Measurements from ENCODE around the gene CHCHD1.
A peak's percentile ranks its signal among the peaks of the same experiment; 100 is the strongest.
"Not testable (repeated sequence)": the region's sequence is repeated elsewhere in the genome, so short reads cannot be mapped to it uniquely, and the experiment has no call there.

CHCHD1 gene

GRCh38 chr10:73781879-73782748, at the start of gene CHCHD1:
CHCHD1 (plus strand) TSS chr10:73782048; CDS start chr10:73782076, 28 bp downstream.
- DNase-seq: peak; percentile 96

DNA sequence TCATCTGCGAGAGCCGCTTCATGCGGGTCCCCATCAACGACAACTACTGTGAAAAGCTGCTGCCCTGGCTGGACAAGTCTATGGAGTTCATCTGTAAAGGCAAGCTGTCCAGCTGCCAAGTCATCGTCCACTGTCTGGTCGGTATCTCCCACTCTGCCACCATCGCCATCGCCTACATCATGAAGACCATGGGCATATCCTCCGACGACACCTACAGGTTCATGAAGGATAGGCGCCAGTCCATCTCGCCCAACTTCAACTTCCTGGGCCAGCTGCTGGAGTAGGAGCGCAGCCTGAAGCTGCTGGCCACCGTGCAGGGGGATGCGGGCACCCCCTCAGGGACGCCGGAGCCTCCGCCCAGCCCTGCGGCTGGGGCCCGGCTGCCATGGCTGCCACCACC, 49.4 kb upstream of the CHCHD1 start:
- no peak for DNase-seq

DNA sequence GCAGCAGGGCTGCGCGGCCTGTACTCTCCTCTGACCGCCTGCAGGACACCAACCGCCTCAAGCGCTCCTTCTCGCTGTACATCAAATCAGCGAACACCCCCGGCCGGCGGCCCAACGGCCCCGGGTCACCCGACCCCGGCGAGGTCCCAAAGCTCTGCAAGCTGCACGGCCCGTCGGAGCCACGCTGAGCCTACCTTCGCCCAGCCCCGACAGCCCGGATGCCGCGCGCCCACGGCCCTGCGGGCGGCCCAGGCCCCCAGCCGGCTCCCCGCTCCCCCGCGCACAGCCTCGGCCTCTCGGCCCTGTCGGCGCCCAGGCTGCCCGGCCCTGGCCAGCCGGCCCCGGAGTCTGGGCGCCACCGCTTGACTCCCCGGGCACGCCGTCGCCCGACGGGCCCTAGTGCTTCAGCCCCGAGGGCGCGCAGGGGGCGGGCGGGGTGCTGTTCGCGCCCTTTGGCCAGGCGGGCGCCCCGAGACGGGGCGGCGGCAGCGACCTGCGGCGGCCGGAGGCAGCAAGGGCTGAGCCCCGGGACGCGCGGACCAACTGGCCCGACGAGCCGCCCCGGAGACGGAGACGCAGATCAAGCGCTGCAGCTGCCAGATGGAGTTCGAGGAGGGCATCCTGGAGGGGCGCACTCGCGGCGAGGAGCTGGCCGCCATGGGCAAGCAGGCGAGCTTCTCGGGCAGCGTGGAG, 48.8 kb upstream of the CHCHD1 start:
- no peak for DNase-seq

- DNase-seq: no peak
Measured at GRCh38 chr10:73734028-73734720, 47.7 kb upstream of the CHCHD1 start.

GRCh38 chr10:73734796-73735305, 47.0 kb upstream of the CHCHD1 start:
- no peak for DNase-seq

GRCh38 chr10:73740501-73741254, 41.2 kb upstream of the CHCHD1 start:
- not testable (repeated sequence) for DNase-seq

- no peak for DNase-seq
Measured at GRCh38 chr10:73742454-73742734, 39.5 kb upstream of the CHCHD1 start.

- no peak for DNase-seq
Measured at GRCh38 chr10:73743327-73743904, 38.4 kb upstream of the CHCHD1 start.

- peak; percentile 95 for DNase-seq
Measured at GRCh38 chr10:73743905-73744663, 37.8 kb upstream of the CHCHD1 start, which contains the start of gene SEC24C. SEC24C (plus strand) TSS chr10:73744372; CDS start chr10:73746833, 2,461 bp downstream.

- DNase-seq: peak; percentile 80
Measured at GRCh38 chr10:73744664-73744975, 37.2 kb upstream of the CHCHD1 start.

DNA sequence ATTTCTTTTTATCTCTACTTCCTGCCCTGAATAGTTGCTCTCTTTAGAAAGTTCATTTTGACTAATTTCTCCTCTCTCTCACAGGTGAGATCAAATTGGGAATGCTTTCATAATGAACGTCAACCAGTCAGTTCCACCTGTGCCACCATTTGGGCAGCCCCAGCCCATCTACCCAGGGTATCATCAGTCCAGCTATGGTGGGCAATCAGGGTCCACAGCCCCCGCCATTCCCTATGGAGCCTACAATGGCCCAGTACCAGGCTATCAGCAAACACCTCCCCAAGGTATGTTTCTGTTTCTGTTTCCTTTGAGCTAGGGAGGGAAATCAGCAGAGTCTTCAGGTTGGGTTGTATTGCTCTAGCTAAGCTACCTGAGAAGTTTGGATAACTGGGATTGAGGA, 35.1 kb upstream of the CHCHD1 start:
- DNase-seq: peak; percentile 29

DNA sequence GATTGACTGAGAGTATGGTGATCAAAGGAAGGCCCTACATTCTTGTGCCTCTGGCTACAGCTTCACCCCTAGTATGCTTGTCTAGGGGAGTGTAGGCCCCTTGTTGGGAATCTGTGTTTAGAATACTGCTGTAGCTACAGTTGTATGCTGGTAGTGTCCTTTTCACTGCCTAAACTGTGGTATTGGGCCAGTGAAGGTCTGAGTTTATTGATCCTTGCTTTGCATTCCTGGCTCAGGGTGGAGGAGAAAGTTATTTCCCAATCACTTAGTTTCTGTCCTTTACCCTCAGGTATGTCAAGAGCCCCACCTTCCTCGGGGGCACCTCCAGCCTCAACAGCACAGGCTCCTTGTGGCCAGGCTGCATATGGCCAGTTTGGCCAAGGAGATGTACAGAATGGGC, 31.0 kb upstream of the CHCHD1 start:
- DNase-seq: no peak

- no peak for DNase-seq
Measured at GRCh38 chr10:73756183-73756582, 25.7 kb upstream of the CHCHD1 start.

GRCh38 chr10:73758704-73759511, 22.9 kb upstream of the CHCHD1 start:
- no peak for DNase-seq

- DNase-seq: no peak
Measured at GRCh38 chr10:73759512-73760115, 22.2 kb upstream of the CHCHD1 start.

- DNase-seq: no peak
Measured at GRCh38 chr10:73761781-73762180, 20.1 kb upstream of the CHCHD1 start.

- no peak for DNase-seq
Measured at GRCh38 chr10:73762915-73763314, 18.9 kb upstream of the CHCHD1 start.

- DNase-seq: no peak
Measured at GRCh38 chr10:73763343-73763742, 18.5 kb upstream of the CHCHD1 start.

GRCh38 chr10:73765066-73765465, 16.8 kb upstream of the CHCHD1 start:
- DNase-seq: no peak

GRCh38 chr10:73768881-73769280, 13.0 kb upstream of the CHCHD1 start:
- peak; percentile 65 for DNase-seq

All from activated CD8-positive, alpha-beta memory T cell treated with anti-CD3 and anti-CD28 coated beads, Interleukin-2, amount 50 U/mL, for 48 hours (primary cell).